Liver (tissue), 3 donors: ENCODE measurements around the gene FBF1.
"Not testable (repeated sequence)": the region's sequence is repeated elsewhere in the genome, so short reads cannot be mapped to it uniquely, and the experiment has no call there.

Experiments used
- GABPA ChIP-seq, 2 donors: IDR thresholded peaks in 1 of 2; conservative IDR thresholded peaks in 1 of 2; 2 replicates each; pipeline ENCODE4 v1.6.1; 2016; ENCODE audit warnings: antibody characterized with exemption in 2 of 2, mild to moderate bottlenecking in 1 of 2, moderate library complexity in 1 of 2
- RAD21 ChIP-seq, 2 donors: IDR thresholded peaks; 2 replicates each; pipeline ENCODE4 v1.6.1; 2016; ENCODE audit warnings: antibody characterized with exemption in 2 of 2, mild to moderate bottlenecking in 2 of 2
- RXRA ChIP-seq, 2 donors: IDR thresholded peaks; 2 replicates each; pipeline ENCODE4 v1.6.1; 2017 to 2018; ENCODE audit warnings: antibody characterized with exemption in 2 of 2, mild to moderate bottlenecking in 1 of 2
- TF ChIP-seq, protein P1 (sequence below): IDR thresholded peaks from 2 replicates; pipeline ENCODE4 v1.6.1; 2016; ENCODE audit warnings: antibody characterized with exemption, mild to moderate bottlenecking
- TF ChIP-seq, protein P2 (sequence below): fragments of 150-350 bp; IDR thresholded peaks from 2 replicates; pipeline ENCODE4 v1.5.1; 2017; ENCODE audit warnings: improper control_type of control experiment, low read depth, low read length; ENCODE audit not compliant: missing input control
- donor health status: healthy.
- donor health status: healthy.

DNA sequence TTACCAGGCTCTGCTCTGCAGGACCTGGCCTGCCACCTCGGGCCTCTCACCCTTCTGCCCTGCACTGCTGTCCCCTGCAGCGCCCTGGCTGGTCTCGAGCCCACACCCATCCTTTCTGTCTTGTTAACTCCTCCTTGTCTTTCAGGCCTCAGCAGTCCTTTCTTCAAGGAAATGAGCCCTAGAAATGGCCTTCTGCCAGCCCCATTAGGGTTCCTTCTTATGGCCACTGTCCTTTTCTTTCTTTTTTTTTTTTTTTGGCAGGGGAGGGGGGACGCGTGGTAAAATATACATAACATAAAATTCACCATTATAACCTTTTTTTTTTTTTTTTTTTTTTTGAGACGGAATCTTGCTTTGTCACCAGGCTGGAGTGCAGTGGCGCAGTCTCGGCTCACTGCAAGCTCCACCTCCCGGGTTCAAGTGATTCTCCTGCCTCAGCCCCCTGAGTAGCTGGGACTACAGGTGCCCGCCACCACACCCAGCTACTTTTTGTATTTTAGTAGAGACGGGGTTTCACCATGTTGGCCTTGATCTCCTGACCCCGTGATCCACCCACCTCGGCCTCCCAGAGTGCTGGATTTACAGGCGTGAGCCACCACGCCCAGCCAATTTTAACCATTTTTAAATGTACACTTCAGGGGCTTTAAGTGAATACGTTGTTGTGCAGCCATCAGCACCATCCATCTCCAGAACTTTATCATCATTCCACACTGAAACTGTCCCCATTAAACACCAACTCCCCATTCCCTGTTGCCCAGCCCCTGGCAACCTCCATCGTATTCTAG, 75.2 kb downstream of the FBF1 start:
- TF ChIP-seq RAD21 (IDR thresholded peaks at IDR 0.05); RXRA (IDR thresholded peaks at IDR 0.05); GABPA (IDR thresholded peaks at IDR 0.05 in 1 of 2, conservative IDR thresholded peaks at IDR 0.05 in 1 of 2): not testable (repeated sequence)
- TF ChIP-seq, protein P1, sequence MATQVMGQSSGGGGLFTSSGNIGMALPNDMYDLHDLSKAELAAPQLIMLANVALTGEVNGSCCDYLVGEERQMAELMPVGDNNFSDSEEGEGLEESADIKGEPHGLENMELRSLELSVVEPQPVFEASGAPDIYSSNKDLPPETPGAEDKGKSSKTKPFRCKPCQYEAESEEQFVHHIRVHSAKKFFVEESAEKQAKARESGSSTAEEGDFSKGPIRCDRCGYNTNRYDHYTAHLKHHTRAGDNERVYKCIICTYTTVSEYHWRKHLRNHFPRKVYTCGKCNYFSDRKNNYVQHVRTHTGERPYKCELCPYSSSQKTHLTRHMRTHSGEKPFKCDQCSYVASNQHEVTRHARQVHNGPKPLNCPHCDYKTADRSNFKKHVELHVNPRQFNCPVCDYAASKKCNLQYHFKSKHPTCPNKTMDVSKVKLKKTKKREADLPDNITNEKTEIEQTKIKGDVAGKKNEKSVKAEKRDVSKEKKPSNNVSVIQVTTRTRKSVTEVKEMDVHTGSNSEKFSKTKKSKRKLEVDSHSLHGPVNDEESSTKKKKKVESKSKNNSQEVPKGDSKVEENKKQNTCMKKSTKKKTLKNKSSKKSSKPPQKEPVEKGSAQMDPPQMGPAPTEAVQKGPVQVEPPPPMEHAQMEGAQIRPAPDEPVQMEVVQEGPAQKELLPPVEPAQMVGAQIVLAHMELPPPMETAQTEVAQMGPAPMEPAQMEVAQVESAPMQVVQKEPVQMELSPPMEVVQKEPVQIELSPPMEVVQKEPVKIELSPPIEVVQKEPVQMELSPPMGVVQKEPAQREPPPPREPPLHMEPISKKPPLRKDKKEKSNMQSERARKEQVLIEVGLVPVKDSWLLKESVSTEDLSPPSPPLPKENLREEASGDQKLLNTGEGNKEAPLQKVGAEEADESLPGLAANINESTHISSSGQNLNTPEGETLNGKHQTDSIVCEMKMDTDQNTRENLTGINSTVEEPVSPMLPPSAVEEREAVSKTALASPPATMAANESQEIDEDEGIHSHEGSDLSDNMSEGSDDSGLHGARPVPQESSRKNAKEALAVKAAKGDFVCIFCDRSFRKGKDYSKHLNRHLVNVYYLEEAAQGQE = not testable (repeated sequence)
- TF ChIP-seq, protein P2, sequence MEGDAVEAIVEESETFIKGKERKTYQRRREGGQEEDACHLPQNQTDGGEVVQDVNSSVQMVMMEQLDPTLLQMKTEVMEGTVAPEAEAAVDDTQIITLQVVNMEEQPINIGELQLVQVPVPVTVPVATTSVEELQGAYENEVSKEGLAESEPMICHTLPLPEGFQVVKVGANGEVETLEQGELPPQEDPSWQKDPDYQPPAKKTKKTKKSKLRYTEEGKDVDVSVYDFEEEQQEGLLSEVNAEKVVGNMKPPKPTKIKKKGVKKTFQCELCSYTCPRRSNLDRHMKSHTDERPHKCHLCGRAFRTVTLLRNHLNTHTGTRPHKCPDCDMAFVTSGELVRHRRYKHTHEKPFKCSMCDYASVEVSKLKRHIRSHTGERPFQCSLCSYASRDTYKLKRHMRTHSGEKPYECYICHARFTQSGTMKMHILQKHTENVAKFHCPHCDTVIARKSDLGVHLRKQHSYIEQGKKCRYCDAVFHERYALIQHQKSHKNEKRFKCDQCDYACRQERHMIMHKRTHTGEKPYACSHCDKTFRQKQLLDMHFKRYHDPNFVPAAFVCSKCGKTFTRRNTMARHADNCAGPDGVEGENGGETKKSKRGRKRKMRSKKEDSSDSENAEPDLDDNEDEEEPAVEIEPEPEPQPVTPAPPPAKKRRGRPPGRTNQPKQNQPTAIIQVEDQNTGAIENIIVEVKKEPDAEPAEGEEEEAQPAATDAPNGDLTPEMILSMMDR = not testable (repeated sequence)
